Measurements from ENCODE around the gene VPREB3.

The VPREB3 gene

GRCh38 chr22:23800297-23801237, 46.3 kb upstream of the VPREB3 start:
- TF ChIP-seq EZH2phosphoT487 (IDR thresholded peaks at IDR 0.05; ENCODE audit: low read depth) (no peak), CTCF (IDR thresholded peaks at IDR 0.05; ENCODE audit: low read depth, low read length) (no peak)
- Histone ChIP-seq H3K27ac (ENCODE audit: low read length) (peak overlapping the region; percentile 95), H3K27me3 (ENCODE audit: low read depth, low read length) (no peaks in the 10 kb centered on the region), H3K4me1 (ENCODE audit: low read length) (peaks cover 61% of the 10 kb centered on the region), H3K9me3 (ENCODE audit: insufficient read depth, low read length) (no peaks in the 10 kb centered on the region), H4K20me1 (ENCODE audit: insufficient read depth, low read length) (no peaks in the 10 kb centered on the region), H3K36me3 (replicated peaks; ENCODE audit: low read depth, low read length) (peaks cover 71% of the 10 kb centered on the region), H3K4me3 (ENCODE audit: low read length) (peak overlapping the region; percentile 45), H3K4me2 (ENCODE audit: low read length) (peak overlapping the region; percentile 70), H2AFZ (ENCODE audit: low read depth, low read length) (no peak overlapping the region), H3K79me2 (ENCODE audit: low read length) (peaks cover 8% of the 10 kb centered on the region), H3K9ac (ENCODE audit: low read length) (peak overlapping the region; percentile 56)

GRCh38 chr22:23796461-23796860, 42.2 kb upstream of the VPREB3 start:
- peaks cover 28% of the 10 kb centered on the region for H3K79me2 ChIP-seq (ENCODE audit: low read length)
- no peak overlapping the region for H3K4me3 ChIP-seq (ENCODE audit: low read length)
- no peak for TF ChIP-seq CTCF (IDR thresholded peaks at IDR 0.05; ENCODE audit: low read depth, low read length)
- TF ChIP-seq EZH2phosphoT487 (IDR thresholded peaks at IDR 0.05; ENCODE audit: low read depth): no peak
- H3K36me3 ChIP-seq (replicated peaks; ENCODE audit: low read depth, low read length): peaks cover 60% of the 10 kb centered on the region
- peaks cover 35% of the 10 kb centered on the region for H3K4me1 ChIP-seq (ENCODE audit: low read length)
- H3K4me2 ChIP-seq (ENCODE audit: low read length): no peak overlapping the region
- no peaks in the 10 kb centered on the region for H3K27me3 ChIP-seq (ENCODE audit: low read depth, low read length)
- peaks cover 9% of the 10 kb centered on the region for H4K20me1 ChIP-seq (ENCODE audit: insufficient read depth, low read length)
- H2AFZ ChIP-seq (ENCODE audit: low read depth, low read length): no peak overlapping the region
- 0 out of 2 replicates have a peak overlapping the region, but pooled peaks have one; percentile 8 for H3K27ac ChIP-seq (ENCODE audit: low read length)
- no peaks in the 10 kb centered on the region for H3K9me3 ChIP-seq (ENCODE audit: insufficient read depth, low read length)
- no peak overlapping the region for H3K9ac ChIP-seq (ENCODE audit: low read length)

GRCh38 chr22:23793326-23793725, 39.1 kb upstream of the VPREB3 start:
- peaks cover 34% of the 10 kb centered on the region for H4K20me1 ChIP-seq (ENCODE audit: insufficient read depth, low read length)

More at GRCh38 chr22:23793326-23793725, 39.1 kb upstream of the VPREB3 start:
- H3K9me3 ChIP-seq (ENCODE audit: insufficient read depth, low read length): no peaks in the 10 kb centered on the region
- H3K4me1 ChIP-seq (ENCODE audit: low read length): peaks cover 35% of the 10 kb centered on the region
- peaks cover 56% of the 10 kb centered on the region for H3K79me2 ChIP-seq (ENCODE audit: low read length)
- H3K36me3 ChIP-seq (replicated peaks; ENCODE audit: low read depth, low read length): peaks cover 51% of the 10 kb centered on the region
- no peak overlapping the region for H3K4me3 ChIP-seq (ENCODE audit: low read length)
- H3K9ac ChIP-seq (ENCODE audit: low read length): no peak overlapping the region
- TF ChIP-seq EZH2phosphoT487 (IDR thresholded peaks at IDR 0.05; ENCODE audit: low read depth) (no peak), CTCF (IDR thresholded peaks at IDR 0.05; ENCODE audit: low read depth, low read length) (no peak)
- H2AFZ ChIP-seq (ENCODE audit: low read depth, low read length): no peak overlapping the region
- no peaks in the 10 kb centered on the region for H3K27me3 ChIP-seq (ENCODE audit: low read depth, low read length)
- no peak overlapping the region for H3K27ac ChIP-seq (ENCODE audit: low read length)
- H3K4me2 ChIP-seq (ENCODE audit: low read length): no peak overlapping the region
